Ectodermal cell (in vitro differentiated cells): Measurements from ENCODE around the gene PRKCD.

Experiments used
- H3K27ac ChIP-seq: 2 replicates; pipeline ENCODE4 v1.7.0; 2013; ENCODE audit warnings: mild to moderate bottlenecking, low read depth, low read length; ENCODE audit not compliant: insufficient read depth, poor library complexity, severe bottlenecking
- H3K27me3 ChIP-seq: 2 replicates; pipeline ENCODE4 v1.7.0; 2013; ENCODE audit warnings: mild to moderate bottlenecking, low read length; ENCODE audit not compliant: insufficient read depth, control insufficient read depth, poor library complexity, severe bottlenecking
- H3K36me3 ChIP-seq: one replicate; pipeline ENCODE4 v1.7.0; 2013; ENCODE audit warnings: low read length; ENCODE audit not compliant: control insufficient read depth, insufficient read depth
- H3K4me1 ChIP-seq: one replicate; pipeline ENCODE4 v1.7.0; 2013; ENCODE audit warnings: low read length; ENCODE audit not compliant: control insufficient read depth, insufficient read depth
- H3K4me3 ChIP-seq: 2 replicates; pipeline ENCODE4 v1.7.0; 2013; ENCODE audit warnings: low read depth, low read length, control low read depth; ENCODE audit not compliant: insufficient read depth
- H3K9me3 ChIP-seq: 2 replicates; pipeline ENCODE4 v1.7.0; 2013; ENCODE audit warnings: mild to moderate bottlenecking, low read length, moderate library complexity; ENCODE audit not compliant: control insufficient read depth
- WGBS, 2 experiments: methylation state at CpG; one replicate each; pipeline ENCODE4 v1.1.7; 2013; ENCODE audit warnings: missing lambda C conversion rate in 2 of 2; 5-methylcytosine and 5-hydroxymethylcytosine counted together

The PRKCD gene

DNA sequence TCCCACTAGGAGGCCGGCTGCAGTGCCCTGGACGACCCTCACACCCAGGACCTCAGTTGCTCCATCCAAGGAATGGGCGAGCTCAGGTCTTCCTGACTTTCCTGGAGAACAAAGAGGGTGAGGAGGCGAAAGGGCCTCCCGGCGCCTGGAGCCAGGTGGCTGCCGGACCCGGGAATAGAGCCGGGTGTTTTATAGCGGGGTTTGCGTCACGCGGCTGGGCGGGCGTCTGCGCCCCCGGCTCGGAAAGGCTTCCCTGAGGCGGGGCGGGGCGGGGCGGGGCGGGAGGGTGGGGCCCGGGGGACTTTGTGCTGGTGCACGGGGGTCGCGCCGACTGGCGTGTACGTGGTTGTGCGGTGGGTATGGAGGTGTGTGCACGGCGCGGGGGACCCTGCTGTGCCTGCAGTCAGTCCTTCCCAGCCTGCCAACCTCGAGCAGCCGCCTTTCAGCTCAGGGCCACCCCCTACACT, 4.6 kb upstream of the PRKCD start:
- Histone ChIP-seq H3K4me3 (no peak overlapping the region), H3K36me3 (no peaks in the 10 kb centered on the region), H3K4me1 (peaks cover 14% of the 10 kb centered on the region), H3K27me3 (peaks cover 16% of the 10 kb centered on the region), H3K27ac (no peak overlapping the region), H3K9me3 (no peaks in the 10 kb centered on the region)
- 79 to 80% methylated on average over 36 of the region's 36 CpGs for WGBS, 2 experiments

- Histone ChIP-seq H3K27ac (no peak overlapping the region), H3K9me3 (no peaks in the 10 kb centered on the region), H3K4me3 (no peak overlapping the region), H3K36me3 (no peaks in the 10 kb centered on the region), H3K4me1 (peaks cover 26% of the 10 kb centered on the region), H3K27me3 (peaks cover 18% of the 10 kb centered on the region)
- 92 to 94% methylated on average over 3 of the region's 3 CpGs for WGBS, 2 experiments
Observed at GRCh38 chr3:53157974-53158580, 2.9 kb upstream of the PRKCD start.

DNA sequence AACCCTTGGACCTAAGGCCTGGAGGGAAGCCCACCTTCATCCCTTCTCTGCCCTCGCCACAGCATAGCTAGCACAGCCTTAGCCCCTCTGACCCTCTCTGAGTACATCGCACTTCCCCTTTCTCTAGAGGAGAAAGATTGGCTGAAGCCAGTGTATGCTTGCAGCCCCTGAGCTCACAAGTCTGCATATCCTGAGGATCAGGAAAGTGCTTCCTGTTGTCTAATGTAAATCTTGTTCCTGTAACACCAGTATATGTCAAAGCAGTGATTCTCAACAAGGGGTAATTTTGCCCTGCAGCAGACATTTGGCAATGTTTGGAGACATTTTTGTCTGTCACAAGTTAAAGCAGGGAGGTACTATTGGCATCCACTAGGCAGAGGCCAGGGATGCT, 2.2 kb upstream of the PRKCD start:
- H3K27ac ChIP-seq, result no peak overlapping the region

DNA sequence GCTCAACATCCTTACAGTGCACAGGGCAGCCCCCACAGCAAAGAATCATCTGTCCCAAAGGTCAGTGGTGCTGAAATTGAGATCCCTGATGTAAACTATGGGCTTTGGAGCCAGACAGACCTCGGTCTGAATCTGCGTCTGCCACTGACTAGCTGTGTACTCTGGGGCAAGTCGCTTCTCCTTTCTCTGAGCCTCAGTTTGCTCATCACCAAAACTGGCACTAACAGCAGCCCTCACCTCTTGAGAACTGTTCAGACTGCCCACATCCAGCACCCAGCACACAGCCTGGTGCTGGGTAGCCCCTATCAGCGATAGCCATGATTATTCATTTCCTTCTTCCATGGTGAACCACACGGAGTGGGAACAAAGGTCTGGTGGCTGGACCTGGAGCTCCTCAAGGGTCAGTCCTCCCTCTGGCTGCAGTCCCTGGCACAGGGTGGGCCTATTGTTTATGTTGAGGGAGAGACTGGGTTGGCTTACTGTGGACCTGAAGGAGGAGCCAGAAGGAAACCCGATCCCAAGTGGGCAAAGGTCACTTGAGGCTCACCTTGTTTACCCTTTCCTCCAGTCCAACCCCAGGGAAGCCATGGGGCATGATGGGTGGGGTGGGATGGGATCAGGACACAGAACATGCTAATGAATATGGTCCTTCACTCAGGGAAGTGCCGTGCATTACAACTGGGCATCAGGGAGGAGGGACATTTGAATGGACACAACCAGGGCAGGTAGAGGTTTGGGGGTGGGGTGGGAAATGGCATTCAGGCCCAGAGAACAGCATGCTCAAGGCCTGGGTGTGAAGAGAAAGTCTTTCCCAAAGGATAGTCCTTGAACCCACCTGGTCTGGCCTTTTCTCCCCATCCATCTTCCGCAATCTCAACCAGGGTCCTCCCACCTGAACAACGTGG, 1.6 kb upstream of the PRKCD start:
- Histone ChIP-seq H3K4me1 (peaks cover 32% of the 10 kb centered on the region), H3K9me3 (no peaks in the 10 kb centered on the region), H3K27ac (no peak overlapping the region), H3K4me3 (no peak overlapping the region), H3K36me3 (no peaks in the 10 kb centered on the region), H3K27me3 (peaks cover 18% of the 10 kb centered on the region)
- 70 to 72% methylated on average over 9 of the region's 9 CpGs for whole genome bisulfite sequencing, 2 experiments

More for the DNA sequence above, 2.2 kb upstream of the PRKCD start:
- H3K4me3 ChIP-seq, result no peak overlapping the region
- no peaks in the 10 kb centered on the region for H3K9me3 ChIP-seq
- peaks cover 32% of the 10 kb centered on the region for H3K4me1 ChIP-seq
- WGBS, 2 experiments, result 89 to 98% methylated on average over 2 of the region's 2 CpGs
- no peaks in the 10 kb centered on the region for H3K36me3 ChIP-seq
- peaks cover 18% of the 10 kb centered on the region for H3K27me3 ChIP-seq

GRCh38 chr3:53160061-53160659, 849 bp upstream of the PRKCD start:
- Histone ChIP-seq H3K27me3 (peaks cover 18% of the 10 kb centered on the region), H3K36me3 (no peaks in the 10 kb centered on the region), H3K27ac (no peak overlapping the region), H3K4me3 (peak overlapping the region; percentile 78), H3K9me3 (no peaks in the 10 kb centered on the region), H3K4me1 (peaks cover 32% of the 10 kb centered on the region)
- WGBS, 2 experiments, result 46 to 48% methylated on average over 4 of the region's 4 CpGs

- Histone ChIP-seq H3K4me3 (peak overlapping the region; percentile 78), H3K27me3 (peaks cover 18% of the 10 kb centered on the region), H3K9me3 (no peaks in the 10 kb centered on the region), H3K36me3 (no peaks in the 10 kb centered on the region), H3K27ac (no peak overlapping the region), H3K4me1 (peaks cover 32% of the 10 kb centered on the region)
- 0% methylated on average over 41 of the region's 41 CpGs for WGBS, 2 experiments
Observed at GRCh38 chr3:53161450-53161819, 426 bp downstream of the PRKCD start.

- Histone ChIP-seq H3K9me3 (no peaks in the 10 kb centered on the region), H3K27ac (no peak overlapping the region), H3K4me3 (peak overlapping the region; percentile 78), H3K36me3 (no peaks in the 10 kb centered on the region), H3K4me1 (peaks cover 32% of the 10 kb centered on the region), H3K27me3 (peaks cover 18% of the 10 kb centered on the region)
- 5% methylated on average over 45 of the region's 49 CpGs for WGBS, 2 experiments
Observed at GRCh38 chr3:53161820-53162671, 1.0 kb downstream of the PRKCD start.

- Histone ChIP-seq H3K27ac (peak overlapping the region; percentile 23), H3K27me3 (peaks cover 18% of the 10 kb centered on the region), H3K4me3 (no peak overlapping the region), H3K36me3 (no peaks in the 10 kb centered on the region), H3K4me1 (peaks cover 40% of the 10 kb centered on the region), H3K9me3 (no peaks in the 10 kb centered on the region)
- WGBS, 2 experiments, result 83 to 86% methylated on average over 12 of the region's 12 CpGs
Observed at GRCh38 chr3:53162672-53163443, 1.8 kb downstream of the PRKCD start.
